T-helper 22 cell (primary cell): ENCODE measurements around the gene ADAM11.

Experiments
- DNase-seq: peaks from one replicate; pipeline ENCODE4 v3.0.0-alpha.2; 2020; ENCODE audit warnings: low read depth

The ADAM11 gene

GRCh38 chr17:44757918-44758413, 822 bp upstream of the ADAM11 start:
- DNase-seq = no peak

DNA sequence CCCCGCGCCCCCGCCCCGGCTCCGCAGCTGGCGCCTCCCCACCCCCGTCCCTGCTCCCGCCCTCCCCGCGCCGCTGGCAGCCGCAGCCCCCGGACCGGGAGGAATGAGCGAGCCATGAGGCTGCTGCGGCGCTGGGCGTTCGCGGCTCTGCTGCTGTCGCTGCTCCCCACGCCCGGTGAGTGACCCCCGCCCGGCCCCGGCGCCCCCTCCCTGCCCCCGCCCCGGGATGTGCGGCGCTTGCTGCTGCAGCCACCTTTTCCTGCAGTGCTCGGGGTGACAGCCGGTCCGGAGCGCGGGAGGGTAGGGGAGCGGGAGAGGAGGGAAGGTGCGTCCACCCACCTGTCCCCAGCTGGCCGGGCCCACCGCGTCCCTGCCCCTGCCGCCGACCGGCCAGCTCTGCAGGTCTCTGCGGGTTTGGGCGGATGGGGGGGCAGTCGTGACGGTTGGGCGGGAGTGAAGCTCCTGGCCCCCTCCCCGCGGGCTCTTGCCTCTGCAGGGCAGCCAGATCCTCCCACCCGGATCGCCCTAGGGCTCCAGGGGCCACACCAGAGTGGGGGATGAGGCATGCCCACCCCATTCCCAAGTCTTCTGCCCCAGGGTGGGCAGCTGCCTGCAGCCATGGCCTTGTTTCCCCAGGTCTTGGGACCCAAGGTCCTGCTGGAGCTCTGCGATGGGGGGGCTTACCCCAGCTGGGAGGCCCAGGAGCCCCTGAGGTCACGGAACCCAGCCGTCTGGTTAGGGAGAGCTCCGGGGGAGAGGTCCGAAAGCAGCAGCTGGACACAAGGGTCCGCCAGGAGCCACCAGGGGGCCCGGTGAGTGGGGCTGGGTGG, 513 bp downstream of the ADAM11 start:
- no peak for DNase-seq

DNA sequence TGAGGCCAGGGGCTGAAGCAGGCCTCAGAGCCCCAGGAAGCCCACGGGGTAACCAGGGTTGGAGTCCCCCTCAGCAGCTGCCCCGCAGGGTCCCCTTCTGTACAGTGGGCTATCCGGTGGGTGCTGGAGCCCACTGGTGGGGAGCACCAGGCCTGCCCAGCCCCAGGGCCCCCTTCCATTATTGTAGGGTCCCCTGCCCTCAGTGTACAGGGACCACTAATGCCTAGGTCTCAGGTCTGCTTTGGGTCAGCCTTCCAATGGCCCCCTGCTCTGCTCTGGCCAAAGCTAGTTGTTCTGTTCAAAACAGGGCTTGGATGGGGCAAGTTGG, 1.1 kb downstream of the ADAM11 start:
- no peak for DNase-seq

DNA sequence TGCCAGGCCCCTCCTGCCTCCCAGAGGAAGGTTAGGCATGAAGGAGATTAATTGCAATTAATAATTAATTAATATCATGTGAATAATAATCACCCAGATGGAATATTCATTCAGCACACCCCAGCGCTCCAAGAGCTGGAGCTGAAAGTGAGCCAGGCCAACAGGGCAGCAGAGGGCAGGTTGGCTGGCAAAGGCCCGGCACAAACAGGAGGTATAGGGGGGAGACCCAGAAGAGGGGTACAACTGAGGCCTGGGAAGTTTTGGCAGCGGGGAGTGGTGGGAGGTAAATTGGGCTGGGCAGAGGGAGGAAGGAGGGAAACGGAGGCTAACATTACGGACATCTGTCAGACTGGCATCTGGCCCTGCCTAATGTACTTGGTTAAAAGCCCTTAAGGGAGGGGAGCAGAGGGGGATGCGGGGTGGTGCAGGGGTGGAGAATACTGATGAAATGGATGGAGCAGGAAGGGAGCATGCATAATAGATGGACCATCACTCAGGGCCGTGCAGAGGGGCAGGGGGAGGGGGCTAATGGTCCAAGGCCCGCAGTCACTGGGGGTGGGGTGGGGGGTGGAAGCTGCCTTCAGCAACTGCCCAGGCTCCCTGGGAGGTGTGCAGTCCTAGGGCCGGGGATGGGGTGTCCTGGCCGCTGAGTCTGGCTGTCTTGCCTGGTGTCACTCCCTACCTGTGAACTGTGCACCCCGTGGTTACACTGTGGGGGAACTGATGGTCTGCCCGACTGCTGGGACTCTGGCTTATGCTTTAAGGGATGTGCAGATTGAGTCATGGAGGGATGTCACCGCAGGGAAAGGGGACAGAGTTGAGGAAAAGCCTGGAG, 1.9 kb downstream of the ADAM11 start:
- no peak for DNase-seq

DNA sequence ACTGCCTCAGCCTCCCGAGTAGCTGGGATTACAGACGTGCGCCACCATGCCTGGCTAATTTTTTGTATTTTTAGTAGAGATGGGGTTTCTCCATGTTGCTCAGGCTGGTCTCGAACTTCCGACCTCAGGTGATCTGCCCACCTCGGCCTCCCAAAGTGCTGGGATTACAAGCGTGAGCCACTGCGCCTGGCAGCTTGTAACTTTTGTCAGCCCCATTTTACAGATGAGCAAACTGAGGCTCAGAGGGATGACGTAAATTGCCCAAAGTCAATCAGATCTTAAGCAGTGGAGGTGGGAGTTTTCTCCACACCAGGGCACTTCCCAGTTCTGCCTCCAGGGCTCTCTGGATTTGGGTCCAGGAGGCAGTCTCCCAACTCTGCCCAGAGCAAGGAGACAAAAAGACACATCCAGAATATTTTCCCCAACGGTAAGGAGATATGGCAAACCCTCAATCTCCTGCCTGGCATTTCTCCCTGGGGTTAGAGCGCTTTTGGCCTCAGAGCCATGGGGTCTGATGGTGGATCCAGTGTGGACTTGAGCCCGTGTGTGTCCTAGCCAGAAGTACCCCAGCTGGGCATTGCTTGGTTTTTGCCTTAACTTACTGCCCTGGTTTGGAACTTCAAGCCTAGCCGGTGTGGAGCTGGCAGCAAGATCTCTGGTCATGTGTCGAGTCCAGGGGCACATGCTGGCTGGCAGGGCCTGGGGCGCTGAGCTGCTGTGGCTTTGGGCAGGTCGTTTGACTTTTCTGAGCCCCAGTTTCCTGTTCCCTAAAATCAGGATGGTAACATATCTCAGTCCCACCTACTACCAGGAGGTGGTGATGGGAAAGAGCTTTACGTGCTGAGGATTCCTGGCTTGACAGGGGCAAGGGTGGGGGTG, 3.4 kb downstream of the ADAM11 start:
- DNase-seq = no peak

GRCh38 chr17:44763170-44763569, 4.4 kb downstream of the ADAM11 start:
- no peak for DNase-seq

DNA sequence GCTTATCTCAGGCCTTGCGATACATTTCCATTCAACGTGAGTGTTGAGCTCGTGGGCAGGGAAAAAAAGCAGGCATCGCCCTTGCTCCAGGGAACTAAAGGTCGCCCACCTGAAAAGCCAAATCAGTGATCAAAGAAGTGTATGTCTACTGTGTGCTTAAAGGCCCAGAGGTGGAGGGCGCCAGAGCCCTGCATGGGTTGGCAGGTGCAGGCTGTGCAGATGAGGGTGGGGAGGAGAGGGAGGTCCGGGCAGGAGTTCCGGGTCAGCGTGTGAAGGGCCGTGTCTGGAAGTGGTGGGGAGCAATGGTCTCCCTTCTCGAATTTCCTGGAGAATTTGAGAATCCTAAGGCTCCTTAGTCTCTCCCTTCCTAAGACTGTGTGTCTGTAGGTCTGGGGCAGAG, 7.2 kb downstream of the ADAM11 start:
- DNase-seq = no peak

- no peak for DNase-seq
Measured at GRCh38 chr17:44766409-44767038, 7.7 kb downstream of the ADAM11 start.

- no peak for DNase-seq
Measured at GRCh38 chr17:44767493-44767892, 8.7 kb downstream of the ADAM11 start.

- DNase-seq = no peak
Measured at GRCh38 chr17:44768505-44769142, 9.8 kb downstream of the ADAM11 start.

GRCh38 chr17:44769230-44769629, 10.4 kb downstream of the ADAM11 start:
- no peak for DNase-seq

DNA sequence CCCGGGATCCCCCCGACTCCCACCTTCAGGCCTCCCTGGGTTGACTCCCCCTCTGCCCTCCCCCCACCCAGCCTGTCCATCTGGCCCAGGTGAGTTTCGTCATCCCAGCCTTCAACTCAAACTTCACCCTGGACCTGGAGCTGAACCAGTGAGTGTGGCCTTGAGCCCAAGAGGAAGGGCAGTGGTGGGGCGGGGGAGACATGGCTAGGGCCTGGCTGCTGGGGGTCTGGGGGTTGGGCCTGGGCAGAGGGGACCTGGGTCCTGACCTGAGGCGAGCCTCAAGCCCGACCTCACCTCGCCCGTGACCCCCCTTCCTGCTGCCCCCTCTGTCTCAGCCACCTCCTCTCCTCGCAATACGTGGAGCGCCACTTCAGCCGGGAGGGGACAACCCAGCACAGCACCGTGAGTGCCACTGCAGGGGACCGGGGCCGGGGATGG, 10.9 kb downstream of the ADAM11 start:
- DNase-seq = no peak

DNA sequence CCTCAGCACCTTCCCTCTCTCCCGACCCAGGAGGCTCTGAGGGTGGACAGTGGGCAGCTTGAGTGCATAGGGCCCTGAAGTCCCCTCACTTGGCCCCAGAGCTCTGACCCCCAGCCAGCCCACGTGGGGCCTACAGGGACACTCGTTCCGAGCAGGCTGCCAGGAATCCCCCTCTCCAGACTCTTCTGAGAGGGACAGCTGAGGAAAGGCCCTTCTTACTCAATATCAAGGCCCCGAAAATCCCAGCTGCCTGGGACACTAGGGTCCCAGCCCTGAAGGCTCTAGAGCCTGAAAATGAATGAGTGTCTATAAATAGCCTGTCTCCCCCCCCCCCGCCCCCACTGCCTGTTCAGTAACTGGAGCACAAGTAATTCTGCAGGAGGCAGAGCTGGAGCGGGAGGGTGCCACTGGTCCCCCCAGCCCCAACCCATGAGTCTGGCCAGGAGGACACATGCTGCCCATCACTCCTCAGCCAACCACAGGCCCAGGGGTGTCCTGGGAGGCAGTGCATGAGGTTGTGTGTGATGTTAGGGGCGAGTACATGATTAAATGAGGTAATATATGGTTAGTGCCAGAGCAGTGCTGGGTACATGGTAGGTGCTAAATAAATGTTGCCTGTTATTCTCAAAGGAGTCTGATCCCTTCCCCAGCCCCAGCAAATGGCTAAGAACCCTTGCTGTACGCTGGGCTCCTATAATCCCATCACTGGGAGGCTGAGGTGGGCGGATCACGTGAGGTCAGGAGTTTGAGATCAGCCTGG, 11.6 kb downstream of the ADAM11 start:
- no peak for DNase-seq

DNA sequence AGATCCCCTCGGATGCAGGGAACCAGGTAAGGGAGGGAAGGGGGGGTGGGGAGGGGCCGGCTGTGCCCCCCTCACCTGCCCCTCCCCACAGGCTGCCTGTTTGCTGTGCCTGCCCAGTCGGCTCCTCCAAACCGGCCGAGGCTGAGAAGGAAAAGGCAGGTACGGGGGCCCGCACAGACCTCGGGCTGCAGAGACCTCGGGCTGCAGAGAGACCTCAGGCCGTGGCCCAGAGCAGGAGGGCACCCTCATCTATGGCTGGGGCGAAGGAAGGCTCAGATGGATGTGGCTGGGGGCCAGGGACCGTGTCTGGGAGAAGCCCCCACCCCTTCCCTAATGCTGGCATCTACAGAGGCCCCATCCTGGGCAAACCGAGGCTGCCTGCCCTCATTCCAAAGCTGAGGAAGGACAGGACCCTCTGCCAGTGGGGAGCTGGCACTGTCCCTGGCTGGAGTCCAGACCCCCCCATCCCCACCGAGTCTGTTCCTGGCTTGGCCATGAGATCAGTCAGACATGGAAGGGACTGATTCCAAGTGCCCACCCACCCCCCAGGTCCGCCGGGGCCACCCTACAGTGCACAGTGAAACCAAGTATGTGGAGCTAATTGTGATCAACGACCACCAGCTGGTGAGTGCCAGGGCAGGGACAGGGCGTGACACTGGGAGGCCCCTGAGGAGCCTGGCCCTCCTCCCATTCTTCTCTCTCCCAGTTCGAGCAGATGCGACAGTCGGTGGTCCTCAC, 13.7 kb downstream of the ADAM11 start:
- DNase-seq = no peak

GRCh38 chr17:44773140-44773539, 14.4 kb downstream of the ADAM11 start:
- no peak for DNase-seq

DNA sequence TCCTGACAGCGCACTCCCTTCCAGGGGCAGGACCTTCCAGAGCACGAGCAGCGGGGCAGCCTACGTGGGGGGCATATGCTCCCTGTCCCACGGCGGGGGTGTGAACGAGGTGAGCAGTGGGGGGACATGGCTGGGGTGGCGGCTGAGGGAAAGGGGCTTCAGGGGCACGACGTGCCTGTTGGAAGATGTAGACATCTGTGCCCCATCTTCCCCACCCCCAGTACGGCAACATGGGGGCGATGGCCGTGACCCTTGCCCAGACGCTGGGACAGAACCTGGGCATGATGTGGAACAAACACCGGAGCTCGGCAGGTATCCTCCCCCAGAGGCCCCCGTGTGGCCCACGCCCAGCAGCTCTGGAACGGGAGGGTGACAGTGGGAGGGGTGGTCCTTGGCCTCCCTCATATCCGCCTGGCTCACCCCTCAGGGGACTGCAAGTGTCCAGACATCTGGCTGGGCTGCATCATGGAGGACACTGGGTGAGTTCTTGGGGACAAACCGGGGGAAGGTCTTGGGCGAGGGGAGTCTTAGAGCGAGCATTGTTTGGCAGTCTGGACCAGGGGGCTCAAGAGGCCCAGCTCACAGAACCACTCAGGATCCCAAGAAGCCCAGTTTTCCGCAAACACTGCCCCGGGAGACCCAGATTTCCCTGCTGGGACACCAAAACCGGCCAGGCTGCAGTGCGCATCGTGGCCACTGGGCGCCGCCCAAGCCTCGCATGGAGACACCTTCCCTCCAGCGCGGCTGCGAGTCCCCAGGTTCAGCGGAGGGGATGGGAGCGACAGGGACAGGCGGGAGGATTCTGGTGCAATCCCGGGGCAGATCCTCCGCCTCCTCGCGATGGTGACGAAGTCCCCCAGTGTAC, 15.7 kb downstream of the ADAM11 start:
- DNase-seq = peak; percentile 64

- peak; percentile 98 for DNase-seq
Measured at GRCh38 chr17:44775136-44775837, 16.5 kb downstream of the ADAM11 start.
